GM19328 (cell line): ENCODE data around the gene FAAP20.

Experiments
- ATAC-seq: cut with Tn5 transposase; IDR thresholded peaks from one replicate; pipeline ENCODE4 v1.9.1; 2021; ENCODE audit warnings: mild to moderate bottlenecking, moderate library complexity; ENCODE audit not compliant: unreplicated experiment

Gene FAAP20

DNA sequence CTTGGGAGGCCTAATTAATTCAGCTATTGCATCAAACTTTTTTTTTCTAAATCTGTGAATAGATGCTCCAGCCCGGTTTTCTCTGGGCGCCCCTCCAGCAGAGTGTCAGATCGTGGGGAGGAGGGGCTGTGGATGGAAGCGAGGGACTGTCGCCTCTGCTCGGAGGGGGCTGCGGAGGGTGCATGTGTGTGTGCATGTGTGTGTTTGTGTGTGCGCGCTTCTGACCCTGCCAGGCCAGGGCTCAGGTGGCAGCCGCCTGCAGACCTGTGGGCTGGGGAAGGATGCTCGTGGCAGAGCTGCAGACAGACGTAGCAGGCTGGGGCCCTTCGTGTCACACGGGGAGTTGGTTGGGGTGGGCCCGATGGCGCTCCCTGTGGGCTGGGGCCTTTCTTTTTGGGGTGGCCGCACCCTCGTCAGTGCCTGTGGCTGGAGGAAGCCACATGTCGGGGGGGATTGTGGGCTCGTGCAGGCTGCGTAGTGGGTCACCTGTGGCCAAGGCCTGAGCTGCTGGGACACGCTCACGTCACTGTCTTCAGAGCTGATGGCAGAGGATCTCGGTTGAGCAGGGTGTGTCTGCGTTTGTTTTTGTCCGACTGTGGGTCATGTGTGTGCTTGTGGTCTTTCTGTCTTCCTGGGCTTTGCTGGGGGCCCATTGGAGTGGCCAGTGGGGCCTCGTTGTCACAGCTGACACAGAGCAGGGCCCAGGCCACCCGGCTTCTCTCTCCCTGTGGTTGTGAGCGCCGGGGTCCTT lies 36.4 kb upstream of the FAAP20 start:
- no peak for ATAC-seq

DNA sequence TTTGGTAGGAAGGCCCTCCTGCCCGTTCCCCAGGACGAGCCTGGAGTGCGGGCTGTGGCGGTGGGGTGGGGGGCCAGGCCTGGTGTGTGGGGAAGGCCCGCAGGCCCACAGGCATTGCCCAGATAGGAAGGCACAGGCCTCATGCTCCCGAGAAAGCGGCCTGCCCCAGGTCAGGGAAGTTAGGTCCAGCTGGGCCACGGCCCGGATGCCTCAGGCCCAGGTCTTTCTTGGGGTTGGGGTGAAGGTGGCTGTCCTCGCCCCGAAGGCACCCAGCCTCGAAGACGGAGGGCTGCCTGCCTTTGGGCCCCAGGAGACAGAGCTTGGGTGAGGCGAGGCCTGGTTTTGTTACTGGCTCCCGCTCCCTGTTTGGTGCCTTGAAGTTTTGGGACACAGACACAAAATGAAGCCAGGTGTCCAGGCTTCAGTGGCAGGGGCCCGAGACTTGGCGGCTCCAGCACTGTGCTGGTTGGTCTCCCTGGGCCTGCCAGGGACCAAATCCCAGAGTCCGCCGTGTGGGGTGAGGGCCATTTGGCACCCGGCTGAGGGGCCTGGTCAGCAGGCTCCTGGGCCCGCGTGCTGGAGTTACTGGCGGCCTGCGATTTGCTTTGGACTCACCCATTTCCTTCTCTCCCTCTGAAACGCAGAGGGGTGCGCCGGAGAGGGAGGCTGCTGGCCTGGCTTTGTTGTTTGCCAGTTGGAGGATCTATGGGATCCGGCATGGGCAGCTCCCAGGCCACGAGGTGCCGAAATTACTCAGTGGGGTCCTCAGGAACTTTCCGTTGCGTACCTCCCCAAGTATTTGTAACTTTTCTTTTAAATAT lies 35.5 kb upstream of the FAAP20 start:
- ATAC-seq: no peak

DNA sequence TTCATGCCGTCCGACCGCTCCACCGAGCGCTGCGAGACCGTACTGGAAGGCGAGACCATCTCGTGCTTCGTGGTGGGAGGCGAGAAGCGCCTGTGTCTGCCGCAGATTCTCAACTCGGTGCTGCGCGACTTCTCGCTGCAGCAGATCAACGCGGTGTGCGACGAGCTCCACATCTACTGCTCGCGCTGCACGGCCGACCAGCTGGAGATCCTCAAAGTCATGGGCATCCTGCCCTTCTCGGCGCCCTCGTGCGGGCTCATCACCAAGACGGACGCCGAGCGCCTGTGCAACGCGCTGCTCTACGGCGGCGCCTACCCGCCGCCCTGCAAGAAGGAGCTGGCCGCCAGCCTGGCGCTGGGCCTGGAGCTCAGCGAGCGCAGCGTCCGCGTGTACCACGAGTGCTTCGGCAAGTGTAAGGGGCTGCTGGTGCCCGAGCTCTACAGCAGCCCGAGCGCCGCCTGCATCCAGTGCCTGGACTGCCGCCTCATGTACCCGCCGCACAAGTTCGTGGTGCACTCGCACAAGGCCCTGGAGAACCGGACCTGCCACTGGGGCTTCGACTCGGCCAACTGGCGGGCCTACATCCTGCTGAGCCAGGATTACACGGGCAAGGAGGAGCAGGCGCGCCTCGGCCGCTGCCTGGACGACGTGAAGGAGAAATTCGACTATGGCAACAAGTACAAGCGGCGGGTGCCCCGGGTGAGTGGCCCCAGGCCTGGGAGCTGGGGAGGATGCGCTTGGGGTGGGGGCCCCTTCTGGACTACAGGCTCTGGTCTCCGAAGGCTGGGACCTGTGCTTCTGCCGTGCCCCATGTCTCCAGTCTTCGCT lies 34.7 kb upstream of the FAAP20 start:
- ATAC-seq: no peak

DNA sequence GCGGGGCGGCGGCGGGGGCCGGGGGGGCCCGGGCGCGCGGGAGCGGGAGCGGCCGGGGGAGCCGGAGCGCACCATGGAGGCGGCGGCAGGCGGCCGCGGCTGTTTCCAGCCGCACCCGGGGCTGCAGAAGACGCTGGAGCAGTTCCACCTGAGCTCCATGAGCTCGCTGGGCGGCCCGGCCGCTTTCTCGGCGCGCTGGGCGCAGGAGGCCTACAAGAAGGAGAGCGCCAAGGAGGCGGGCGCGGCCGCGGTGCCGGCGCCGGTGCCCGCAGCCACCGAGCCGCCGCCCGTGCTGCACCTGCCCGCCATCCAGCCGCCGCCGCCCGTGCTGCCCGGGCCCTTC lies 34.1 kb upstream of the FAAP20 start:
- ATAC-seq: no peak

DNA sequence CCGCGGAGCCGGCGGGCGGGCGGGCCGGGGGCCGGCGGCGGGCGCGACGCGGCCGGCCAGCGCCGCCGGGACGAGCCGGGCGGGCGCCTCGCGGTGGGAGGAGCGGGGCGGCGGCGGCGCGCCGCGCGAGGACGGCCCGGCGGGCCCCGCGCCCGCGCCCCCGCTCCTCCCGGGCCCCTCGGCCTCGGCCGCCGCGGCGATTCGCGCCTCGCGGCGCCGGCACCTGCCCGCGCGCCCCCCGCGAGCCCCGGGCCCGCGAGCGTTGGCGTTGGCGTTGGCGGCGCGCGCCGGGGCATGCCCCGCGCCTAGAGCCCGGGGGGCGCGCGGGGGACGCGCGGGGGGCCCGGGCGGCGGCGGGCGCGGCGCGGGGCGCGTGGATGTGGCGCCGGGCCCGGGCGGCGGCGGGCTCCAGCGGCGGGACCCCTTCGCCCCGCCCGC lies 33.6 kb upstream of the FAAP20 start, which contains the start of gene SKI:
Gene SKI, plus strand, starts transcription at position 163 of the 438 bp plus-strand sequence. CDS start 448 bp downstream, outside the sequence.
- no peak for ATAC-seq

DNA sequence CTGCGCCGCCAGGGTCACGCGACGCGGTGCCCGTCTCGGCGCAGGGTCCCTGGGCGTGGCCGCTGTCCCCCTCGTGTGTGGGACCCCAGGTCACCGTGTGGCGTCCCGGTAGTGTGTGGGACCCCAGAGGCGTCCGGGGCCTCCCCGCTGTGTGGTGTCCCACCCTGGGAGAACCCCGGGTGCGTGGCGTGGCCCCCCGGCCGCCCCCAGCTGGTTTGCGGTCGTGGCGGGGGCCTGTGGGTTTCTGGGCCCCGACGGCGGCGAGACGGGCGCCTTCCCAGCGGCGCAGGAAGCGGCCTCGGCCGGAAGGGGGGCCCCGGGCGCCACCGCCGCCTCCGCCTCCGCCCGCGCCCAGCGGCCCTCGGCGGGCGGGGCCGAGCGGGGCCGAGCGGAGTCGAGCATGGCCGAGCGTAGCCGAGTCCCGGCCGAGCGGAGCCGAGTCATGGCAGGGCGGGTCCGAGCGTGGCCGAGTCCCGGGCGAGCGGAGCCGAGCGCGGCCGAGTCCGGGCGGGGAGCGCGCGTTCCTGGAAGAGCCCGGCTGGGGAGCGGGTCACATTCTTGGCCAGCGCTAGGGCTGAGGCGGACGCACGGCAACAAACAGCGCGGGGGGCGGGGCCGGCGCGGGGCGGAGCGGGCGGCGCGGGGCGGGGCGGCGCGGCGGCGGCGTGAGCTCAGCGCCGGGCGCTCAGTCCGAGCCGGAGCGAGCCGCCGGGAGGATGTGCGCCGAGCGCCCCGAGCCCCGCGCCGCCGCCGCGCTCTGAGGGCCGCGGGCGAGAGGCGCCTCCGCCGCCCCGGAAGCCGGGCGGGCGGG lies 33.0 kb upstream of the FAAP20 start:
- peak; percentile 87 for ATAC-seq

DNA sequence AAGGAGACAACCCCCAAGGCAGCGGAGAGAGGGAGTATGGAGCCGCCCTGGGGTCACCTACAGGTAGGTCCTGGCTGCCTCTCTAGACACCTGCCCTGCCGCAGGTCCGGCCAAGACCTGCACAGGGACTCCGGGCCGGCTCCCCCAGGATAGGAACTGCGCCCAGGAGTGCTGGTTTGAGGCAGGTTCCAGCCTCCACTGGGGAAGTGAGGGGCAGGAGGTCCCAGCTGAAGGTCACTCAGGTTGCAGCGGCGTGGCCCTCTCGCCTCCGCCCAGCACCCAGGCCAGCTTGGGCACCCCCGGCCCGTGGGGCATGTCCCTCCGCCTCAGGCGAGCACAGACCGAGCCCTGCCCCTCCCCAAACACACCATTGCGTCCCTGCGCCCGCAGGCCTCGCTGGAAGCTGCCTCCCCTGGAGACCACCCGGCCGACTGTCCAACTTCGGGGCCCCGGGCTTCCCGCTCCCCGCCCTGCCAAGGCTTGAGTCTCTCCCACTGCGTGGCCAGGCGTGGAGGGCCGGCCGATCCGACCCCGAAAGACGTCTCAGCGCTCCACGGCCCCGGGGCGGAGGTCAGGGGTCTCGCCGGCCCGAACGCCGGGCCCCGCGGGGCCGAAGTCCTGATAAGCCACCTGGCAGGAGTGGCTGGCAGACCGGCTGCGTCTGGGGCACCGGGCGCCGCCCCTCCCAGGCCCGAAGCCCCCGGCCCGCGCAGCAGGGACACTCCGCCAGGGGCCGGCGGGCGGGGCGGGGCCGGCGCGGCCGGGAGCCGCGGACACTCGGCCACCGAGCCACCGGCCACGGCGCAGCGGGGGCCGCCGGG lies 32.2 kb upstream of the FAAP20 start:
- ATAC-seq: no peak

DNA sequence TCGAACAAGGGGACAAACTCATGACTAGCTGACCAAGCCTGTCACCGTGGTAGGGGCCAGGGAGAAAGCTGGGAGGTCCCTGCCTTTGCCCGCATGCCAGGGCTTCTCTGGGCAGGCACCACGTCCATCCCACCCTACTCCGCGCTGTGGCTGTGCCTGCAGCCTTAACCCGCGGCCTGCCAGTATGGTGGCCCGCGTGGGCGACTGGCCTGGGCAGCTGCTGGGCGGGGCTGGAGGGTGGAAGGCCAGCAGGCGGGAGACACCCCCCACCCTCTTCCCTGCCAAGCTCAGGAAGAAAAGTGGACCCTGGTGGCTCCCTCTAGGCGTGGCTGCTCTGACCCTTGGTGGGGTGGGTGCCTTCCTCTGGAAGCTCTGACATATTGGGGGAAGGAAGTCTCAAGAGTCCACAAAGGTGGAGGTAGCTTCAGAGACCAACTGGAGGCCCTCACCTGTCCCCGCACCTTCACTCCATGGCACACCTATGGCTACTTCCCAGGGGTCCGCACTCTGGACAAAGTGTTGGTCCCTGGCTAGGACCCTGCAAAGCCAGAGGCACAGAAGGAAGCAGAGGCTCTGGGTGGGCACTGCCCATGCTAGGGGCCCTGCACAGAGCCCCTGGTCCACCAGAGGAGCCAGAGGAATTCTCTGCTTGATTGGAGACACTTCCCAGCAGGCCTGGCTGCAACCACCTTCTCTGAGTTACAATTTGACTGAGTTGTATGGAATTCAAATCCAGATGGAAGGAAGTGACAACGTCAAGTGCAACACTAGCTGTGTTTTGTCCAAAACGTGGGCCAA lies 30.3 kb upstream of the FAAP20 start:
- no peak for ATAC-seq

DNA sequence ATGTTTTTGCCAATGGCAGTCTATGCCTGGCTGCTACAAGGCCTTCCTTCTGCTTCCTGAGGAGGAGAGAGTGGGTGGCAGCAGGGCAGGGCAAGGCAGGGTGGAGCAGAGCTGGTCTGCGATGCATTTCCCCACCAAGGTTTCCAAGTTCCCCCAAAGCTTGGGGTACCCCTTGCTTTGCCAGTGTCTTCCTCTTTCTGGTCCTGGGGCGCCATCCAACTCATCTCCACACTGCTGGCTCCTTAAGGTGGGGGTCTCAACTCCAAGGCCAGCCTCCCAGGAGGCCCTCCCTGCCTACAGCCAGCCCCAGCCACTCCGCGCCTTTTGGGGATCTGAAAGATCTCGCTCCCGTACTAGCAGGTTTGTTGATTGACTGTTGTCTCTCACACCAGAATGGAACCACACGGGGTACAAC lies 29.6 kb upstream of the FAAP20 start:
- ATAC-seq: no peak

DNA sequence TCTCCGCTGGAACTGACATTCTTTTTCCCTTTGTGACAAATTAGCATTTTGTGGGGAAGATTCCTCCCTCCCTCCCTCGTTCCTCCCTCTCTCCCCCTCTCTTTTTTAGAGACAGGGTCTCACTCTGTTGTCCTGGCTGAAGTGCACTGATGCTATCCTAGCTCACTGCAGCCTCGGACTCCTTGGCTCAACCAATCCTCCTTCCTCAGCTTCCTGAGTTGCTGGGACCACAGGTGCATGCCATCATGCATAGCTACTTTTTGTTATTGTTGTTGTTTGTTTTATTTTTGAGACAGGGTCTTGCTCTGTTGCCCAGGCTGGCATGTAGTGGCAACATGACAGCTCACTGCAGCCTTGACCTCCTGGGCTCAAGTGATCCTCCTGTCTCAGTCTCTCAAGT lies 26.7 kb upstream of the FAAP20 start:
- no peak for ATAC-seq

DNA sequence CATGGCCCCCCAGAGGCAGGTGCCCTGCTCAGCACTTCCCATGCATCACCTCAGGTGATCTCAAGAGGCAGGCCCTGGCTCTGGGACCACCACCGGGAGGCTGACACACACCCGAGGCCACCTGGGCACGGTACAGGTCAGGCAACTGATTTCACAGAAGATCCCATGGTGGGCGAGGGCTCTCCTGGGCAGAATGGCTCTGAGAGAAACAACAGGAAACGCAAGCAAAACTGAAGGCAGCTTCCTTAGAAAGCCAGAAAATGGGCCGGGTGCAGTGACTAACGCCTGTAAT lies 22.1 kb upstream of the FAAP20 start:
- ATAC-seq: no peak

DNA sequence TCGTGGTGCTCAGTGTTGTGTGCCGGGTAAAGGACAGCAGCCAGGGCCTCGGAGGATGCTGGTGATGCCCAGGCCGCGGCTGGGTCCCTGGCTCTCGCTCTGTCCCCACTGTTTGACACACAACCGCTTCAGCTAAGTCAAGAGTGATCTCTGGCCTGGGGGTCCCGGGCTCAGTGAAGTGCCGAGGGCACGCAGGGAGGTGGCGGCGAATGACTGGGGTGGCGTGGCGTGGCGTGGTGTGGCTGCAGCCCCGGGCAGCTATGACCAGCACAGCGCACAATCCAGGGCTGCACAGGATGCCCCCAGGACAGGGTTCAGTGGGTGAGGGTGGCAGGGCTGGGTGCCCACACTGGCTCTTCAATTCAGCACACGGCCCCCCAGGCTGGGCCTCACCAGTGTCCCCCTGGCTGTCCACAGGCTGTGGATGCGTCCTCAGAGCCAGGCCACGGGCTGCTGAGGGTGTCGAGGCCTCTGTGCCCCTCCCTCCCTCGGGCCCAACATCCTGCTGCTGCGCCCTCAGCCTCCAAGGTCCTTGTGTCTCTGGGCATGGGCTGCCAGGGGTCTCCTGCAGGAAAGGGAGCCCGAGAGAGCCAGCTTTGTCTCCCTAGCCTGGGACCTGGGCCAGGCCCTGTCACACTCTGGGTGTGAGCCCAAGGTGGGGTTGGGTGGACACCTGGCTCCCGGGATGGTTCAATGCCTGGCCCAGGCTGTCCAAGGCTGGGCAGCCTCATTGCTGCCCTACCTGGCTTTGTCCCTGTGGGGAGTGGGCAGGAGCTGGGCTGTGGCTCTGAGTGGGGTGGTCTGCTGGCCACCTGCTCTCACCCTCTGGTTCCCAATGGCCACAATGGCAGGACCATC lies 21.6 kb upstream of the FAAP20 start:
- no peak for ATAC-seq

DNA sequence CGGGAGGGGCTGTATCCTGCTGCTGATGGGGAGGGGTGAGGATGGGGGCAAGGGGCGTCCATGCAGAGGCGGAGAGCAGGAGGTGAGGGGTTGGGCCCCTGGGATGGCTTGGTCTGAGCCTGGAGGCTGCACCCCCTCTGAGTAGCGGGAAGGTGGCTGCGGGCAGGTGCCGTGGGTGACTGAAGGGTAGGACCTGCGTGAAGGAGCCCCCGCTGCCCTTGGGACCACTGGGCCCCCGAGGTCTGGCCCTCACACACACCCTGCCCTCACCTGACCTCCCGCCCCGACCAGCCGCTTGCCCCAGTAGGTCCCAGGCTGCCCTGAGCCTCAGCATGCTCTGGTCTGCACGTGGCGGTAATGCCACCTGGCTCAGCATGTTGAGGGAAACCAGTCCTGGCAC lies 20.8 kb upstream of the FAAP20 start:
- ATAC-seq: no peak

DNA sequence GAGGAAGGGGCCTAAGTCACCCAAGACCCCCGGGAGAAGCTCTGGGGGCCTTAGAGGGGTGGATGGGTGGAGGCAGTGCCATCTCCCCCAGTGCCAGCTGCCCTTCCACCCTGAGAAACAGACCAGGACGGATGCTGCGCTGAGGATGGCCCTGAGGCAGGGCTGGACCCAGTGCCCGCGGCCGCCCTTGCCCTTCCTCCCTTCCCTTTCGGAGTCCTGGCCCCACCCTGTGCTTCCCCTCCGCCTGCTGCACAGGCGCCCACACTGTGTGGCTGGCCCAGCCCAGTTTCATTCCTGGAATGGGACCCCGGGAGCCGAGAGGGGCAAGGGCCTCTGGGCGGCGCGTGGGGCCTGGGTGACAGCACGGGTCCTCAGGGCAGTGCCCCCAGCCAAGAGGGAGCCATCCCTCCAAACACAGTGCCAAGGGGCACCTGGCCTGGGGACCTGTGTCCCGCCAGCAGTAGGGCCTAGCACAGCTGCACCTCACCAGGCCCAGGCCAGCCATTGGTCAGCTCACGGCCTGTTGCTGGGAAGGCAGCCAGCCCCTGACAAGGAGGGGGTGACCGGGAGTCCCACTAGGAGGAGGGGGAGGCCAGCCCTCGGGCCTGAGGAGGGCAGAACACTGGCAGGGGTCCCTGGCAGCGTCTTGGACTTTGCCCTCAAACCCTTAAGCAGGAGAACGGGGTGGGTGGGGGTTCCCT lies 20.1 kb upstream of the FAAP20 start:
- ATAC-seq: no peak

DNA sequence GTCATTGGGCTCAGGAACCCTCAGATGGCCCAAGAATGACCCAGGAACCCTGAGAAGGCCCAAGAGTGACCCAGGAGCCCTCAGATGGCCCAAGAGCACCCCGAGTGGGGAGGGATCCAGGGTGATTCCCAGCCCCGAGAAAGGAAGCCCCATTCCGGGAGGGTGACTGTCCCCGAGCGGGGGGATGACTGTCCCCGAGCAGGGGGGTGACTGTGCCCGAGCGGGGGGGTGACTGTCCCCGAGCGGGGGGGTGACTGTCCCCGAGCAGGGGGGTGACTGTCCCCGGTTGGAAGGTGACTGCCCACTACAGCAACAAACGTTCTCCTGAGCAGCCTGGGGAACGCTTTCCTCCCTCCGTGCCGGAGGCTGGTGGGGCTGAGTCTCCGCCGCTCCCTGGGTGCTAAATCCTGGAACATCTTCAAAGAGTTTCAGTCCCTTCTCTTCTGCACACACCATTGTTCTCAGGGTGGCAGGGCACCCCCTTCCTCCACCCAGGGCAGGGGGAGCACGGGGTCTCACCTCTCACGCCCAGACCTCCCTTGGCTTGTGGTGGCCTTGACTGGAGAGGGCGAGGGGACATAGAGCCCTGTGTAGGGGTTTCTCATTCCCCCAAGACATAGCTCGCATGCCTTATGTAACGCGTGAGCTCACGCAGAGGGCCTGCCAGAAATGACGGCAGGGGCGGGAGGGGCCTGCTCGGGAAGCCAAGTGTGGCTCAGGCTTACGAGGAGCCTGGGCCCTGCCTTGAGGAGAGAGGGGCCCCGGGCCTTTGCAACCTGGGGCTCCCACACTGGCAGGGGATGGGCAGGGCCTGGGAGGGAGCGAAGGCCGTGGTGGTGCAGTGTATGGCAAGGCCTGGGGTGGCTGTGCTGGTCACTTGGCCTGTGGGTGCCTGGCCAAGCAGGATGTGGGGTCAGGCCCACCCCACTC lies 19.3 kb upstream of the FAAP20 start:
- no peak for ATAC-seq
